ENCODE results near the gene MYCN.

DNA sequence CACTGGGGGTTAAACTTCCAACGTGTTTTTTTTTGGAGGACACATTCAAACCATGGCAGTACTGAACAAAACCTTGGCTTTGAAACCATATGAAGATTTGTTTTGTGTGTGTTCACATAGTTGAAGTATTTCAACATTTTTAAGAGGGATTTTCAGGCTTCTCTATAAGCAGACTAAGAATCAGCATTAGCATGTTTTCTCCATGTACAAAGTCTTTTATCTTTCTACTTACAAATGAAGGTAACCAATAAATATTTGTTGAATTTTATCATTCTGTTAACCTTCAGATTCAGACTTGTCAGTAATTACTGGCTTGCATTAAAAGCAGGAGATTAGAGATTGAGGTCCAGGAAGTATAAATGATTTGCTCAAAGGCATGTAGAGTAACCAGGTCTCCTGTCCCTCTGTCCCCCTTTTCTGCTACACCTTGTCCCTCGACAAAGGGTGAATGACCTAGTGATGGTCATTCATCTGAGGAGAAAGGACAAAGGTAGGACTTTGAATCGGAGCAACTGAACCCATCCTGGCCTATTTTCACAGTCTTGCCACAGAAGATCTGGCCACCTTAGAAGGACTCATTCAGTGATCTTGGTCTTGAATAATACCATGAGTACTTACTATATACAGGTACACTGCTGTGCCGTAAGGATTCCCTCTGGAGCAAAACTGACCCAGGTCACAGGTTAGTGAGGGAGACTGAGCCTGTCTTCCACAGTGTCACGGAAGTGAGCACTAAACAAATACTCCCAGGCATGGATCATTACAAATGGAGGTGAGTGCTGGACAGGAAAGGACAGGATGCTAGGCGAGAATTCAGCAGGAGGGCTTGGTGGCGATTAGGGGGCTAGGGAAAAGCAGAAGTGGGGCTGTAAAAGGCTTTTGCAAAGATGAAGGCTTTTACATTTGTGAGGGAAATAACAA lies 2.2 kb upstream of the MYCN start:
- TF ChIP-seq SMAD3 (CRISPR knock-in tag; IDR thresholded peaks at IDR 0.05; ENCODE audit: borderline replicate concordance) = no peak
- no peak for TF ChIP-seq ZNF232 (CRISPR knock-in tag; IDR thresholded peaks at IDR 0.05)

All from WTC11 (cell line).